ENCODE data around the gene C10orf120.

DNA sequence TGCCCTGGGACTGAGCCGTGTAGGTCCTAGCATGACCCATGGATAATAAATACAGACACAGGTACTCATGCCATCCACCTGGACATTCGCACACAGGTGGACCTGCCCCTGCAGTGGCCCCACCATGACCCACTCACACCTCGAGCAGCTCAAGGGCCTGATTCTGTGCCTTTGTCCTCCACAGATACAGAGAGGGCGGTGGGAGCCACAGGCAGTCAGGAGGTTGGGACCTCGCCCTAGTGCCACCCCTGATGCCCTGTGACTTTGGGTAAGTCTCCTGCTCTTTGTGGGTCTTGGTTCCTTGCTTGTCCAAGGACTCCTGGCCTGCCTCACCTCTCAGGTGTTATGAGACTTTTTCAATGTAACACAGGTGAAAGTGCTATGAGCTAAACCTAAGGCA is 42.9 kb downstream of the C10orf120 start:
- TF ChIP-seq, protein P1, sequence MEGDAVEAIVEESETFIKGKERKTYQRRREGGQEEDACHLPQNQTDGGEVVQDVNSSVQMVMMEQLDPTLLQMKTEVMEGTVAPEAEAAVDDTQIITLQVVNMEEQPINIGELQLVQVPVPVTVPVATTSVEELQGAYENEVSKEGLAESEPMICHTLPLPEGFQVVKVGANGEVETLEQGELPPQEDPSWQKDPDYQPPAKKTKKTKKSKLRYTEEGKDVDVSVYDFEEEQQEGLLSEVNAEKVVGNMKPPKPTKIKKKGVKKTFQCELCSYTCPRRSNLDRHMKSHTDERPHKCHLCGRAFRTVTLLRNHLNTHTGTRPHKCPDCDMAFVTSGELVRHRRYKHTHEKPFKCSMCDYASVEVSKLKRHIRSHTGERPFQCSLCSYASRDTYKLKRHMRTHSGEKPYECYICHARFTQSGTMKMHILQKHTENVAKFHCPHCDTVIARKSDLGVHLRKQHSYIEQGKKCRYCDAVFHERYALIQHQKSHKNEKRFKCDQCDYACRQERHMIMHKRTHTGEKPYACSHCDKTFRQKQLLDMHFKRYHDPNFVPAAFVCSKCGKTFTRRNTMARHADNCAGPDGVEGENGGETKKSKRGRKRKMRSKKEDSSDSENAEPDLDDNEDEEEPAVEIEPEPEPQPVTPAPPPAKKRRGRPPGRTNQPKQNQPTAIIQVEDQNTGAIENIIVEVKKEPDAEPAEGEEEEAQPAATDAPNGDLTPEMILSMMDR (IDR thresholded peaks at IDR 0.05) = no peak
- TF ChIP-seq POLR2A (IDR thresholded peaks at IDR 0.05) (no peak), EP300 (IDR thresholded peaks at IDR 0.05) (no peak)

All from tibial nerve (tissue), 4 donors.